ENCODE measurements around the gene GLIPR1L2.
A peak's percentile ranks its signal among the peaks of the same experiment; 100 is the strongest.

GRCh38 chr12:75390899-75391538 is at the start of gene GLIPR1L2:
- TF ChIP-seq MAX (IDR thresholded peaks at IDR 0.05; ENCODE audit: low read depth, low read length): peak; percentile 77
- TF ChIP-seq, protein P1, sequence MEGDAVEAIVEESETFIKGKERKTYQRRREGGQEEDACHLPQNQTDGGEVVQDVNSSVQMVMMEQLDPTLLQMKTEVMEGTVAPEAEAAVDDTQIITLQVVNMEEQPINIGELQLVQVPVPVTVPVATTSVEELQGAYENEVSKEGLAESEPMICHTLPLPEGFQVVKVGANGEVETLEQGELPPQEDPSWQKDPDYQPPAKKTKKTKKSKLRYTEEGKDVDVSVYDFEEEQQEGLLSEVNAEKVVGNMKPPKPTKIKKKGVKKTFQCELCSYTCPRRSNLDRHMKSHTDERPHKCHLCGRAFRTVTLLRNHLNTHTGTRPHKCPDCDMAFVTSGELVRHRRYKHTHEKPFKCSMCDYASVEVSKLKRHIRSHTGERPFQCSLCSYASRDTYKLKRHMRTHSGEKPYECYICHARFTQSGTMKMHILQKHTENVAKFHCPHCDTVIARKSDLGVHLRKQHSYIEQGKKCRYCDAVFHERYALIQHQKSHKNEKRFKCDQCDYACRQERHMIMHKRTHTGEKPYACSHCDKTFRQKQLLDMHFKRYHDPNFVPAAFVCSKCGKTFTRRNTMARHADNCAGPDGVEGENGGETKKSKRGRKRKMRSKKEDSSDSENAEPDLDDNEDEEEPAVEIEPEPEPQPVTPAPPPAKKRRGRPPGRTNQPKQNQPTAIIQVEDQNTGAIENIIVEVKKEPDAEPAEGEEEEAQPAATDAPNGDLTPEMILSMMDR (IDR thresholded peaks at IDR 0.05 in 2 of 3, conservative IDR thresholded peaks at IDR 0.05 in 1 of 3; ENCODE audit: control insufficient read depth in 2 of 3, extremely low read depth in 1 of 3, insufficient read depth in 1 of 3, low read depth in 3 of 3, low read length in 3 of 3): peak; percentile 79 to 91 (median 90)
- TF ChIP-seq CHD1 (IDR thresholded peaks at IDR 0.05; ENCODE audit: low read depth, low read length): no peak
- TF ChIP-seq SMC3 (IDR thresholded peaks at IDR 0.05; ENCODE audit: borderline replicate concordance, low read length): peak; percentile 60
- TF ChIP-seq YY1 (IDR thresholded peaks at IDR 0.05; ENCODE audit: low read depth, low read length): peak; percentile 80
- TF ChIP-seq POLR2A (IDR thresholded peaks at IDR 0.05; ENCODE audit: low read depth, low read length): peak; percentile 76
- TF ChIP-seq BRCA1 (IDR thresholded peaks at IDR 0.05; ENCODE audit: low read depth, low read length): no peak

All from GM12878 (cell line).